DMS153 treated with DMSO at 0.1 percent for 48 hours (cell line): ENCODE results near the gene TDRD6.
"Not testable (repeated sequence)": the region's sequence is repeated elsewhere in the genome, so short reads cannot be mapped to it uniquely, and the experiment has no call there.

ENCODE experiments used
- DNase-seq: peaks from one replicate; lab custom pipeline; 2025; ENCODE audit not compliant: unreplicated experiment; lab: John Stamatoyannopoulos, UW

The TDRD6 gene

DNA sequence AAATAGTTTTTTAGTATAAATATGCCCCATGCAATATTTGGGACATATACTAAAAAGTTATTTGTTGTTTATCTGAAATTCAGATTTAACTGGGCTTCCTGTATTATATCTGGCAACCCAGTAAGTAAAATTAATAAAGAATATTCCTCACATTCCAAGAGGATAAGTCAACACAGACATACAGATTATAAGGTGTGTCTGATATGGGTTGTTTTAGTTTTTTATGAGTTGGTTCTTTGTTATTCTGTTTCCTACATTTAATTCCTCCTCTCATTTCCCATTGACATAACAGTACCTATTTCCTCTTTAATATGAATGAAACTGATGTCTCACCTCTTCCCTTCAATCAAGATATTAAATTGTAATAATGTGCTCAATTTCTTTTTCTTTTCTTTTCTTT is 49.2 kb downstream of the TDRD6 start:
- no peak for DNase-seq

DNA sequence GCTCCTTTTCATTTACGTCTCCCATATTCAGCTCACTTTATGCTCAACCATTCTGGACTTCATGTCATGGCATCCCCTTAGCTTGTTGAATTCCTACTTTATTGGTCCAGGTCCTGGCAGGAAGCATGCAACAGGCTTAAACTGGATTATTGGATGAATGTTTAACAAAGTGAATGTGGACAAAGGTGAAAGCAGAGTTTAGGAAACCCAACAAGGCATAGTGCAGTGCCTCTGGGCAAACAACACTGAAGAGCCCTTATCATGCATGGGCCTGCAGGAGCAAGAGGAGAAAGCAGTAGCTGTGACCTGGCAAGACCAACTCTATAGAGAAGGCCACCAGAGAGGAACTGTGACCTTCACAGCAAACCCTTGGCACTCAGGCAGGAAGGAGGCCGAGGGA is 53.8 kb downstream of the TDRD6 start:
- no peak for DNase-seq

DNA sequence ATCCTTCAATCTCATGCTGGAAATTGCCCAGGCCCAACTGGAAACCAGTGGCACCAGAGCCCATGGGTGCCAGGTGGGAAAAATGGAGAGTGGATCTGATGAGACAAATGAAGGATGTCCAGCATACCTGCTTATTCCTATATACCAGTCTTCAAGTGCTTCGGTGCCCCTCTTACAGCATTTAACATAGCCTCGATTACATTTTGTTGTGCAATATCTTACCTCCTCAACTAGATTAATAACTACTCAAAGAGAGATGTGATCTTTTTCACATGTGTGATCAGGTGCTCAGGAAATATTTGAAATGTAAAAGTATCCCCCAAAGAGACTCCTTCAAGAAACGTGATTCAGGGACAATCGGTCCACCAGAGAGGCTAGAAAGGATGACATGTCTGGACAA is 54.2 kb downstream of the TDRD6 start:
- DNase-seq: no peak

DNA sequence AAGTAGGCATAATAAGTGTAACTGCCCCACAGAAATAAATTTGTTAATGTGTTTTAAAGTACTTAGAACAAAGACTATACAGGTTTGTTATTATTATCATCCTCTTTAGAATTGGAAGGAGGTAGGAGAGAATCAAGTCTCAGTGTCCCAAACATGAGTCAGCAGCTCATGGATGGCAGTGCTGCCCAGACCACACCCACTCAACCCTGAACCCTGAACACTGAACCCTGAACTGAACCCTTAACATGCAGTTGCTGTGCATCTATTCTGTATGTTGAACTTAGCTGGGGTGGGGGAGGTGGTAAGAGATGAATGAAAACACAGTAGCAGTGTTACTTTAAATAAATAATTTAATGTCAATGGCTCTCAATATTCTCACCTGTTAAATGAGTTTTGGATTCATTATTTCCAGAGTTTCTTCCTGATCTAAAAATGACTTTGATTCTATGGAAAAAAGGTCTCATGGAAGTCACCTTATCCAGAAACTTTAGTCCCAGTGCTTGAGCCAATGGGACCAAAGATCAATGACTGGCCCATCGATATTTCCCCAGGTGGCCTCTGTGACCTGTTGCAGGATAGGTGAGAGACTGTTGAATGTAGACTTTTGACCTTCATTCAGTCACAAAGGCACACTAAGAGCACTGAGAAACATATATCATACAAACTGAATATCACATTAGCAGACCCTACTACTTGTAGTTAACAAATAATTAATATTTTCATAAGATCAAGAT is 55.9 kb downstream of the TDRD6 start:
- no peak for DNase-seq

DNA sequence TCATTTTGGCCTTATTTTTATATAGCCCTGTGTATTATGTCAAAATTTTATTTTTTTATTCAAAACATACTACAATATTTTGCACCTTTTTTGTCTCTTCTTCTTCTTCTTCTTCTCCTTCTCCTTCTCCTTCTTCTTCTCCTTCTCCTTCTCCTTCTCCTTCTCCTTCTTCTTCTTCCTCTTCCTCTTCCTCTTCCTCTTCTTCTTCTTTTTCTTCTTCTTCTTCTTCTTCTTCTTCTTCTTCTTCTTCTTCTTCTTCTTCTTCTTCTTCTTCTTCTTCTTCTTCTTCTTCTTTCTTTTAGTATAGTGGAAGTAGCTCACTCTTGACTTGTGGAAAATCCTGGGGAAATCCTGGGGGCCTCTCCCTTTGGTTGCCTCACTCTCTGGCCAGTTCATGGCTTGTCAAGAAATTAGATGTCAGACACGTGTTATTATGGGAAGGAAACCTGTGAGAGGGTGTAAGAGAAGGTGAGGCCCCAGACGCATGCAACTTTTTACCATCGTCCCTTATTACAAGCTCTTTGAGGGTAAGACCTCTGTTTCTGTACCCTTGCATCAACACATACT is 56.6 kb downstream of the TDRD6 start:
- DNase-seq: not testable (repeated sequence)

DNA sequence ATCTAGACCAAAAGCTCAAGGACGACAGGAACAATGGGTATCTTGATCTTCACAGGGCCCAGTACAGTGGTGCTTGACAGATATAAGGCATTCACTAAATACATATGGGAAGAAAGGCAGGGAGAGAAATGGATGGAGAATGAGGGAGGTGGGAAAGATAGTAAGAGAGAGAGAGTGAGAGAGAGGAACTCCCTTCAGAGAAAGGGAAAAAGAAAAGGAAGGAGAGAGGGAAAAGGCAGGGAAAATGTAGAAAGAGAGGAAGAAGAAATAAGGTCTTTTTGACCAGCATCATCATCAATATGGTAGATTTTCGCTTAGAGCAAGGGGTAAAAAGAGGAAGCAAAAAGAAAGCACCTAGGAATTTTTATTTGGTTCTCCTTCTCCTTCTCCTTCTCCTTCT is 58.3 kb downstream of the TDRD6 start:
- no peak for DNase-seq

DNA sequence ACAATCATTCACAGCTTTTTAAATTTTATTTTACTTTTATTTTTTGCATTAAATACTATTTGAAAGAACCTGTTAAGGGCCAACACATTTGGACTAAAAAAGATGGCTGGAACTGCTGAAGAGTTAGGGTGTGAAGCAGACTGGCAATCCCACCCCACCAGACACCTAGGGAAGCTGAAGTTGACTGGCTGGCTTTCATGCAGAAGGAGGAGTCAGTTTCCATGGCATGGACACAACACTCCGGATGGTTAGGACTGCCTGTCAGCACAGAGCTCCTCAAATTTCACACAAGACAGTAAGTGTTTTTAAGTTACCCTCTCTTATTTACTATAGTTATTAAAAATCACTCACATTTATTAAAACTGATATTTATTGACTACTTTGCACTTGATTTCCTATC is 59.0 kb downstream of the TDRD6 start, which contains the start of gene ANKRD66:
ANKRD66 (plus strand) TSS at position 238 of the 400 bp plus-strand sequence. CDS start 5,016 bp downstream, outside the sequence.
- no peak for DNase-seq

DNA sequence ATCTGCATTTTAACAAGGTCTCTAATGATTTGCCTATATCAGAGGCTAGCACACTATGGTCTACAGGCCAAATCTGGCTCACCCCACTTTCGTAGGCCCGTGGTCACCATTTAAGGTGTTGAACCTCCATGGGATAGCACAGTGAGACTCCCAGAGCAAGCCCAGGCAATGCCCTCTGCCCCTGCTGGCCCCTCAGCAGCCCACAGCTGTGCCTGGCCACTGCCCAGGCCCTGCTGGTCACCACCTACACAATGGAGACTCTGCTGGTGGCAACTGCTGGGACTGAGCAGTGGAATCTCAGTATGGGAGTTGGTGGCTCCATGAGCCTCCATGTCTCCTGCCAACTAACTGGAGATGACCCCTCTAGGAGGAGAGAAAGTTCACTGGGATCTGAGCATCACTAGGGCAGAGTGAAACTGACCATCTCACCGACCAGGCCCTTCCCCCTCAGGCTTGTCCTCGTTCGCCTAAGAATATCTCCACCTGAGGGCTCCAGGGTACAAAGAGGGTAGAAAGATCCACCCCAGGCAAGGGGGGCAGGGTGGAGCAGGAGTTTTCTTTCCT is 61.3 kb downstream of the TDRD6 start:
- DNase-seq: no peak

DNA sequence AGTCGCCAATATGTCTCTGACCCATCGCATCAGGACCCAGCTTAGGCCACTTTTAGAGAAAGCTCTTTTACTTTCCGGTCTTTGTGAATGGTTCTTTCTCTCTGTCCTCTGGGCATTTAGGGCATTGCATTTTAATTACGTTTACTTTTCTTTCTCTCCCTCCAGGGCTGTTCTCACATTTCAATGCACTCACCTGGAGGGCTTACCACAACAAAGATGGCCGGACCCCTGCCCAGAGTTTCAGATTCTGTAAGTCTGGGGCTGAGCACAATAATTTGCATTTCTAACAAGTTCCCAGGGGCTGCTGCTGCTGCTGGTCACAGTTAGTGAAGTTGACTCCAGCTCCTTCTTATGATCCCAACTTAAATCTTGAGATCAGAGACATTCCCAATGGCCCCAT is 62.0 kb downstream of the TDRD6 start:
- DNase-seq: no peak

DNA sequence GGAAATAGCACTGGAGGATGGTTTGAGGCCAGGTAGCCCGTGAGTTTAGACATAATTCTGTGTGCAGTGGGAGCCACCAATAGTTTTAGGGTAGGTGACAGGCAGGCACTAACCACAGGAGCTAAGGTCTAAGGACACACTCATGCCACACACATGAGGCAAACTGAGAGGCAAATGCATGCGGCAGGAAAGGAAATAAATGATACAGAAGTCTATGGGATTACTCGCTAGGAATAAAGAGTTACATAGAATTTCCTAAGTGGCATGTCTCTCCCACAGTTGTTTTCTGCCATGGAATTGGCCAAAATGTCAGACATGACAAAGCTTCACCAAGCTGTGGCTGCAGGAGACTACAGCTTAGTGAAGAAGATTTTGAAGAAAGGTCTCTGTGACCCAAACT is 64.0 kb downstream of the TDRD6 start:
- no peak for DNase-seq
